GM18870 (cell line): ENCODE measurements around the gene NGF.
"Not testable (repeated sequence)": the region's sequence is repeated elsewhere in the genome, so short reads cannot be mapped to it uniquely, and the experiment has no call there.

Experiments used
- ATAC-seq: cut with Tn5 transposase; IDR thresholded peaks from one replicate; pipeline ENCODE4 v1.9.1; 2021; ENCODE audit warnings: moderate library complexity; ENCODE audit not compliant: unreplicated experiment

Gene NGF

DNA sequence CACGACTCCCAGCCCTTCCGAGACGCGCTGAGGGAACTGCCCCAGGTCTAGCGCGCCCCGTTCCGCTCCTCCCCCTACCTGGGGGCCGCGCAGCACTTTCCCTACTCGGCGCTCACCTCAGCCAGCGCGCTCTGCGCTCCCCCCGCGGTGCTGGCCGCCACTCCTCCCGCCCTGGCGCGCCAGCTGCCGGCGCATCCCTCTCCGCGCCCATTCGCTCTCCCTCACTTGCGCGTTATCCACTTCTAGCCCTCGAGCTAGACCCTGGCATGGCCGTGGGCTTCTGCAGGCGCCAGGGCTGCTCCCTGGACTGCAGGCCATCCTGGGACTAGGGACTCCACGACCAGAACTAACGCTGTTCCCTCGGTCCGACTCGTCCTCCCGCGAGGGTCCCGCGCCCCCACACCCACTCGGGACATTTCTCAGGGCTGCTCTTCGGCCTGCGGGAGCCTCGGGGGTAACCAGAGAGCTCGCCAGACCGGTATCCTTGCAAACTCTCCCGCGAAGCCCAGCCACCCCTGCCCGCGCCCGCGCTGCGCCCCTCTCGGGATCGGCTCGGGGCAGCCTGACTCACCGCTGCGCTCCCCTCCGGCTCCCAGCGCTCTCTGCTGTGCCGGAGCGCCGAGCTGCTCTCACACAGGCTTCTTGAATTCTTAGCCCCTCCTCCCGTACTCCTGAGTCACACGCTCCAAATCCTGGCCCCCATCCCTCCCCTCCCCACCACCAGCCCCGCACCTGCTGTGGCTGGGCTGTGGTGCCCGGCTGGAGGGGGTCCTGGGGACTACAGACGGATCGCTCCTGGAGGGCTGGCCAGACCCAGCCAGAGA, at the start of gene NGF:
Gene NGF (minus strand): TSS at position 617 of the 824 bp plus-strand sequence. CDS start 51,454 bp downstream, outside the sequence.
- ATAC-seq, result no peak

DNA sequence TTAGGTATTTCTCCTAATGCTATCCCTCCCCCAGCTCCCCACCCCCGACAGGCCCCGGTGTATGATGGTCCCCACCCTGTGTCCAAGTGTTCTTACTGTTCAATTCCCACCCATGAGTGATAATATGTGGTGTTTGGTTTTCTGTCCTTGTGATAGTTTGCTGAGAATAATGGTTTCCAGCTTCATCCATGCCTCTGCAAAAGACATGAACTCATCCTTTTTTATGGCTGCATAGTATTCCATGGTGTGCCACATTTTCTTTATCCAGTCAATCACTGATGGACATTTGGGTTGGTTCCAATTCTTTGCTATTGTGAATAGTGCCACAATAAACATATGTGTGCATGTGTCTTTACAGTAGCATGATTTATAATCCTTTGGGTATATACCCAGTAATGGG, 45.4 kb upstream of the NGF start:
- ATAC-seq, result not testable (repeated sequence)

DNA sequence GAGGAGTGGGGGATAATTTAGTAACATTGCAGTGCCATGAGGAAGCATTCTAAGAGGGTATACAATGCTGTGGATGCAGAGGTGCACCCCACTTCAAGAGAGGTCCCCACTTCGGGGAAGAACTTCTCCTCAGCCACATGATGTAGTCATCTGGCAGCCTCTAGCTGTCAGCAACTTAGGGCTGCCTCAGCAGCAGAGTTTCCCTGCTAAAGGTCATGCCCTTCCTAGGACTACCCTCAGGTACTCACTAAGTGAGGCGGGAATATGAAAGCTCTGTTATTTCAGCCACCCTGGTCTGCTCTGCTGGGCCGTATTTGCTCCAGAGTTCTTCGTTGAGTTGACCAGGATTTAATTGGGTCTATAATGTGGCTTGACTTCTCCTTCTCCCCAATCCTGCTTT, 41.9 kb upstream of the NGF start:
- no peak for ATAC-seq

DNA sequence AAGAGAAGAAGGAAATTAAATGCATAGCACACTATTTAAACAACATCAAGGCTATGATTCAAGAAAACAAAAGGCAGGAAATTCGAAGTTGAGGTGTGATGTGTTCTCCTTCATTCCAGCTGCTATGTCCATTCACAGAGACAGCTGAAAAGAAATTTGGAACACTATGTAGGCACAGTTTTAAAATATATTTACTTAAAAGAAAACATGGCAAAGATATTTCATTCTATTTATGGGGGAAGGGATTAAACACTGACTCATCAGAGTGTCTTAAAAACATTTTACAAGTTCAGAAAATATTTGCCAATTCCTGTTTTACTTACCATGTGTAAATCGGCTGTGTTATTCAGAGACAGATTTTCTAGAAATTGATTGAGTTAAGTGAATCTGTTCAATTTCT, 39.4 kb upstream of the NGF start:
- no peak for ATAC-seq

GRCh38 chr1:115374598-115374997, 36.5 kb upstream of the NGF start:
- ATAC-seq, result no peak

GRCh38 chr1:115373305-115373704, 35.3 kb upstream of the NGF start:
- no peak for ATAC-seq

DNA sequence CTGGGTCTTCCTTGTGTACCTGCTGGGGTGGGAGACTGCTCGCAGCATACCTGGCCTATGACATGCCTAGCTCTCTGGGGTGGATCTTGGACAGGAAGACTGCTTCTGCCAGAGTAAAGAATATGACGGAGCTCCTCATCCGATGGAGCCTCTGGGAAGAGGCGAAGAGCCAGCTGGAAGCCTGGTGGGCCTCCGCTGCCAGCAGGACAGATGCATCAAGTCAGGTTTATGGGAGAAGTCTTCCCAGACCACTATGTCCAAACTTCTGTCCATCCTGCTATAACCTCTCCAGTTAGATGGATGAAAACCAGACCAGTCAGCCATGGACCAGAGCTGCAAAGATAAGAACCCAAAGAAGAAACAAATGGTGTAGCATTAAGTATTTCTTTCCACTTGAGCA, 27.7 kb upstream of the NGF start:
- ATAC-seq, result no peak

- ATAC-seq, result no peak
These were observed 26.7 kb upstream of the NGF start for GRCh38 chr1:115364780-115365155.

DNA sequence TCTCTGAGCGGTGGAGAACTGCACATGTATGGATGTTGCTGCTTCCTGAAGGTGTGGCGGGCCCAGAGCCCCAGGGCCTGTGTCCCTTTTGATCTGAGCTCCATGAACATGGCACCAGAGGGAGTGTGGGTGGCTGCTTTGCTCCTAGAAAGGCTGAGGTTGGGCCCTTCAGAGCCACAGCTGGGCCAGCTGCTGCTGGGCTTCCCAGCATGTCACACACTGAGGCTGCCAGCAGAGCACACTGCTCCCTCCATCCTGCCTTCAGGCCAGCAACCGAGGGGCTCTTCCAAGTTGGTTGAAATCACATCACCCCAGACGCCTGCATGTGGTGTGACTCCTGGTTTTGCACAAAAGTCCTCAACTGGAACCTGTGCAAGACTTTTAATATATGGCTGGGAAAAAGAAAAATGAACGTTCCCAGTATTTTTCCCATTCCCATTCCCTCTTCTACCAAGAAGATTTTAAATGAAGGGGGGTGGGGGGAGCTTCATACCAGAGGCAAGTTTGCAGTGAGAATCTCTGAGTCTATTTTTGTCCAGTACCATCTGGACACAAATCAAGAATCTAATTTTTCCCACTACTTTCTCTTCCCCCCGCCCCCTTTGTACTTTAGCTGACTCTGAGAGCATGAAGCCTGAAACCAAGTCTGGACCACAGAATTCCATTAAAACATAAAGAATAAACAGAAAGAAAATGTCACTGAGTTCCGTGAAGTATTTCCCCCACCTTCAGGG, 26.2 kb upstream of the NGF start:
- ATAC-seq, result no peak

DNA sequence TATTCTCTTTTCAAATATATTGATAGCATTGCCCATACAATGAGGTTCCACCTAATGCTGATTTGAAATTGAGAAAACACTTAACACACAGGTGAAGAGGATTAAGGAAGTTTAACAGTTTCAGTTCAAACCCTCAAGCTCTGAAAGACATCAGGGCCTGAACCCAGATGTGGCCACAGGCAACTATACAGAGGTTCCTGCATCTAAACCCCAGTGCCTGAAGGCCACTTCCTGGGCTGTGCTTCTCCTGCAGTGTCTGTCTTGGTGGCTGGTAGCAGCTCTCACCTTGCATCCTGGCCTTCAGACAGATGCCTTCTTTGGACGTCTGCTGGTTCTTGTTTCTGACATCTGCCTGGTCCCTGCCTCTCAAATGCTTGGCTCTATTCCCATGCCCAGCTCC, 25.1 kb upstream of the NGF start:
- no peak for ATAC-seq

GRCh38 chr1:115360505-115361129, 22.6 kb upstream of the NGF start:
- not testable (repeated sequence) for ATAC-seq

GRCh38 chr1:115359787-115360452, 21.9 kb upstream of the NGF start:
- ATAC-seq, result not testable (repeated sequence)

GRCh38 chr1:115356356-115356755, 18.3 kb upstream of the NGF start:
- no peak for ATAC-seq

DNA sequence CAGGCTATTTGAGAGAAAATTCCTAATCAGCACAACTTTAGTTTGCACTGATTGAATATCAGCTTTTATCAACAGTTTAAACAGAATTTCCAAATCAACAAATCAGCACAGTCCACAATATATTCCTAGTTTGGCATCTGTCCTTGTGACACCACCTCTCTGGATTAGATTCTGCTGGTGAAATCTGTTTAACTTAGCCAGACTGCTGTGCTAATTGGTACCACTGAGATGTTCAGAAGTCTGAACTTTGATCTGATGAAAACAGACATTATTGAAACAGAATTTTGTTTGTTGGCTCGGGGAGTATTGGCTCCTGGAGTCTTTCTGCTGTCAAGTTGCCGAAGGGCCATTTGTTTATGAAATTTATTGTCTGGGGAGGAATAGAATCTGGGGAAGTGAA, 17.0 kb upstream of the NGF start:
- ATAC-seq, result no peak

- ATAC-seq, result no peak
These were observed 13.1 kb upstream of the NGF start for GRCh38 chr1:115351143-115351542.

DNA sequence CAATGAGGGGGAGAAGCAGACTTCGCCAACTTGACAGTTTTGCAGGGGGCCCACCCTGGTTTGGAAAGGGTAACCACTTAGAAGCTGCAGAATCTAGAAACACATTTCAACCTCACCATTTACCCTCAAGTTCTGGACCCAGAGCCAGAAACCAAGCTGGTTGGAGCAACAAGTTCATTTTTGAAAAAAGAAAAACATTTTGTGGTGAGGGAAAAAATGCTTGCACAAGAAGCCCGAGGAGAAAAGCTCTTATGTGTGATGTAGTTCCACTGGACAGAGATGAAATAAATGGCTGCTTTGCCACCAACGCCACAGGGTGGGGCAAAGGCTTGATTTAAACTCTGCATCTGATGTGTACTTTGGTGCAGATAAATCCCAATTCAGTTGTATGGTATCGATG, 10.6 kb upstream of the NGF start:
- ATAC-seq, result no peak

DNA sequence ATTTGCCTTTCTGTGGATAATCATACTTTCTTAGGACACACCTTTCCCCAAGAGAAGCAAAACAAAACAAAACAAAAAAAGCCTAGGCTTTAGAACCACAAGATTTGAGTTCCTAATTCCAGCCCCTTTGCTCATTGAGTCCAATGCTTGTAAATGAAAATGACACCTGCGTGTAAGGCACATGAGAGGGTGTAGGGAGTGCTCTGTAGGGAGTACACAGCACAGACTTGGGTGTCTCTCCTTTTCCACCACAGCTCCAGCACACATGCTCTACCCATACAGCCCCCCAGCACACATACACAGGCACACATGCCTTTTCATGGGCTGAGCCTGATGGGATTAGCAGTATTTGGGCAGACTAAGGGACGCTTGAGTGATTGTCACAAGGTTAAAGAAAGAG, 9.2 kb upstream of the NGF start:
- no peak for ATAC-seq

DNA sequence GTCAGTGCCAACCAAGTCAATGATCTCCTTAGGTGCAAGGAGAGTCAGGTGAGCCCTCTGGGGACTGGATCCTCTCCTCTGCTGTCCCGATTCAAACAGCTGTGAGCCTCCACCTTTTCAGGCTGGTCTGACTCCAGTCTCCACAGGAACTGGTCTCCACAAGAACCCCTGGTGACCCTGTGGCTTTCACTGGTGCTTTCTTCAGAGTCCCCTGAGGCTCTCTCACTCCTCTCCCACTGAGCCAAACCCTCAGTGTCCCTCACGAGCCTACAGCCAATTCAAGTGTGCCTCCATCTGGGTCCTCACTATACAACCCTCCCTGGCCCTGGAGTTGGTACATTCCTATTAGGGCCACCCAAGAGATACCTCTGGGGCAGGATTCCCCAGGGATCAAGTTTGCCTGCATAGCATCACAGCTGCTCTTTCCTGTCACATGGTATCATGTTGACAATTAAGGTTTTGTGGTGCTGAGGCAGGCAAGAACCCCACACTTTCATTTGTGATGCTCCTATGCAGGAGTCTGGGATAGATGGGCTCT, 5.2 kb upstream of the NGF start:
- ATAC-seq, result no peak

GRCh38 chr1:115341948-115342347, 3.9 kb upstream of the NGF start:
- no peak for ATAC-seq

- ATAC-seq, result no peak
These were observed 2.8 kb upstream of the NGF start for GRCh38 chr1:115340879-115341278.

- ATAC-seq, result no peak
These were observed 390 bp upstream of the NGF start for GRCh38 chr1:115338457-115338820.
